ENCODE data around the gene DOCK8.
"Not testable (repeated sequence)": the region's sequence is repeated elsewhere in the genome, so short reads cannot be mapped to it uniquely, and the experiment has no call there.

The DOCK8 gene

GRCh38 chr9:214648-215493 lies at the start of gene DOCK8:
DOCK8 (plus strand) TSS chr9:214865; CDS start chr9:214977, 112 bp downstream.
- peak; percentile 53 for DNase-seq

DNA sequence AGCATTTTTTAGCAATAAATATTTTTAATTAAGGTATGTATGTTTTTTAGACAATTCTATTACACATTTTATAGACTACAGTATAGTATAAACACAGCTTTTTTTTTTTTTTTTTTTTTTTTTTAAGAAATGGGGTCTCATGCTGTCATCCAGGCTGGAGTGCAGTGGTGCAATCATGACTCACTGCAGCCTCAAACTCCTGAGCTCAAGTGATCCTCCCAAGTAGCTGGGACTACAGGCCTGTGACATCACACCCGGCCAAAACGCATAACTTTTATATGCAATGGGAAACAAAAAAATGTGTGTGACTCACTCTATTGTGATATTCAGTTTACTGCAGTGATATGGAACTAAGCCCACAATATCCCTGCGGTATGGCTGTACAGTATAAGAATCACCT lies 44.9 kb upstream of the DOCK8 start:
- not testable (repeated sequence) for DNase-seq

GRCh38 chr9:178140-178825 lies 36.4 kb upstream of the DOCK8 start:
- DNase-seq = not testable (repeated sequence)

- peak; percentile 67 for DNase-seq
Measured at GRCh38 chr9:178970-179383, 35.7 kb upstream of the DOCK8 start, which contains the start of gene ZNG1A. ZNG1A (minus strand) TSS chr9:179056; CDS start chr9:178969, 87 bp downstream.

DNA sequence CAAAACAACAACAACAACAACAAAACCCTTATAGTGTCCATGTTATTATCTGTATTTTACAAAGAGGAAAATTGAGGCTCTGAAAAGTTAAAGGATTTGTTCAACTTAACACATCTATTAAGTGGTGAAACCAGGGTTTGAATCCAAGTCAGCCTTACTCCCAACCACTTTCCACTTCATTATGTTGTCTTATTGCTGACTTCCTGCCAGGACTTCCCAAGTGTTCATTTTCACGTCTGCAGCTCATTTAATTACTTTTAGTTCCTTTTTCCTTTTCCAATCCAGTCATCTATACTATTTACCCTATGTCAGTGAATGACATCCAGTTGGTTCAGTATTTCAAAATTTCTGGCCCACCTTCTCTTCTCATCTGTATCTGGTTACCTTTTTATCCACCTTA lies 15.1 kb upstream of the DOCK8 start:
- not testable (repeated sequence) for DNase-seq

DNA sequence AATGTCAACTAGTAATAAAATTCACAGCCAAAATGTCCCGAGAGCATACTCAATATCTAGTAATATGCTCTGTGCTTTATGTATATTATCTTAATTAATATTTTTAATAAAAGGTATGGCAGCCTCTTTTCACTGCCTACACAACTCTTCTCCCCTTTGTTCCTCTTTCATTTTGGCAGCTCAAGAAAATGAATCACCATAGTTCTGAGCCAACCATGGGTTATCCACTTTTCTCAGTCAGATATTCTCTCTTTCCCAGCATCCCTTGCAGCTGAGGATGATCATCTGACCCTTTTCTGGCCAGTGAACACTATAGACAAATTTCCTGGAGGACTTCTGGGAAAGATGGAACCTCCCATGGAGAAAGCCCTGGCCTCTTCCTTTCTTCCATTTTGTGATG lies 8.2 kb upstream of the DOCK8 start:
- no peak for DNase-seq

DNA sequence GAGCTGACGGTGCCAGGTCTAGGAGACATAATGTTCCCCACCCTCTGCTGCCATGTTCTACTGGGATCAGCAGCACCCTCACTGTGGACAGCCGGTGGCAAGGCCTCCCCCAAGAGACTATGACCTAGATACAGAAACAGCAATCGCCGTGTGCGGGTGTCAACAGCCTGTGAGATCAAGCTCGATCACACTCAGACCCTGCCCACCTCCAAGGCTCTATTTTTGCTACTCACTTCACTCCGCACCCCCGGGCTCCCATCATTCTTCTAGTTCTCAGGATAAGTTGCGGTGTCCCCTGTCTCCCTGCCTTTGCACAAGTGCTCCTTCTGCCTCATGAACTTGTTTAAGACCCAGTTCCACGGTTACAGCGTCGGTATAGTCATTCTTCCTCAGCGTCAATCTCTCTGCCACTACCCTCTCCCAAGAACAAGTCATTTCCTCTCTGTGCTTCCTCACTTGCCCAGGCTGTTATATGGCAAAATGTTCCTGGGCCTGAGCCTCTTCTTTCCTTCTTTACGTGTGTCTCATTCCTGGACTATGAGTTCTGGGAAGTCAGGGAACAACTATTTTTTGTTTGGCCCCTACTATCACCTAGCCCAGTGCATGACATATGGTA lies 5.4 kb upstream of the DOCK8 start:
- DNase-seq = no peak

GRCh38 chr9:211036-211435 lies 3.6 kb upstream of the DOCK8 start:
- DNase-seq = no peak

DNA sequence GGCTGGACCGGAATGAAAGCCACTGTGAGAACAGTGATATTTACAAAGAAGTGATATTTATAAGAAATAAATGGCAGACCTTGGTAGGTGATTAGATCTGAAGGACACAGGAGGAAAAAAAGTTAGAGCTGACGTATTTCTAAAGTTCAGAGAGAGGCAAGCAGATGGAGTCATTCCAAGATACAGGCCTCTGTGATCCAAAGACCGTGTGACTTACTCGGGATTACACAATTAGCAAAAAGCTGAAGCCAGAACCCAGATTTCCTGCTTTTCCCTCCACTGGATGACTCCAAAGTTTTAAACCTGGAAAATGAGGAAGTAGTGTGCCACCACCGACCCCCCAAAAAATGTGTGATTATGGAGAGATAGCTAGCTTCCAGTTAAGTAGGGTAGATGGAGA lies 3.1 kb upstream of the DOCK8 start:
- DNase-seq = no peak

- DNase-seq = no peak
Measured at GRCh38 chr9:212297-212696, 2.4 kb upstream of the DOCK8 start.

DNA sequence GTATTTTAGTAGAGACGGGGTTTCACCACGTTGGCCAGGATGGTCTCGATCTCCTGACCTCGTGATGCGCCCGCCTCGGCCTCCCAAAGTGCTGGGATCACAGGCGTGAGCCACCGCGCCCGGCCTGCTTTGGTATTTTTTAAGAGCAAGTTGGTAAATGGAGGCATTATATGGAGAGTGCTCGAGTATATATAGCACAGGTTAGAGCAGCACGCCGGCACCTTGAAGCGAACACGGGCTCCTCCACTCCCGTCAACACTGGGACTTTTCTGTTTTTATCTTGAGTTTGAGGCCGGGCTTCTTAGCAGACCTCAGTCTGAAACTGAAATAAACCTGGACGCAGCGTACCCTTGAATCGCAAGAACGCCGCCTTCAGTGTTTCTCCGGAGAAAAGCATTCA lies 764 bp upstream of the DOCK8 start:
- not testable (repeated sequence) for DNase-seq

DNA sequence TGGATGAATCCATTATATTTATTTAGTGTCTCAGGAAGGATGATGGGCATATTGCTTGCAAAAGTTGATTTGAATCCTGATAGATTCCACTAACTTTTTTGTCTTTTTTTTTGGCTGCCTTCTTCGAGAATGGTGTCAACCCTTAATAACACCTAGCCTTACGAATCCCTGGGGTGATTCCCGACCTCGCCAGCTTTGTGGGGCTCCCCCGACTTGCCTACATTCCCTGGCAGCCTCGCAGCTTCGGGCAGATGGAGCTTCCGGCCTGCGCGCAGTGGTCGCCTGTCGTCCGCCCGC lies 366 bp upstream of the DOCK8 start:
- DNase-seq = no peak

DNA sequence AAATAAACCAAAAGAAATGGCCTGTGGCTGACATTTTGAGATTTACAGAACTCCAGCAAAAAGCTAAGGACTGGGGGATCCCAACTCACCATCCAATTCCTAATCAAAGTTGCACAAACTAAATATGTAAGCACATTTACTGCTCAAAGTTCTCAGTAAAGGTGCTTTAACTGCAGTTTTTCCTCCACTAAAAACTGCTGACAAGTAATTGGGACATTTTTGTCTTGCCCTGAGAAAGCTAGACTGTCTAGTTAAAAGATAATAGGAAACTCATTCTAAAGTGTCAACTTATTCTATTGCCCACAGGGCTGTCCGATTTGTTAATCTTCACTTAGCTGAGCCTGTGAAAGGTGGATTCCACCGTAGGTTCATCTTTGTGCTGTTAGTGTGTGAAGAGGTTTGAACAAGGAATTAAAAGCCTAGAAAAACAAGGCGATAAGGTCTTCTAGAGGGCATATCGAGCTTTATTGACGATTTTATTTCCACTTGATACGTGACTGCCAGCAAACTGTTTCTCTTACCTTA lies 1.0 kb downstream of the DOCK8 start:
- no peak for DNase-seq

GRCh38 chr9:216866-217265 lies 2.2 kb downstream of the DOCK8 start:
- no peak for DNase-seq

- no peak for DNase-seq
Measured at GRCh38 chr9:217950-218349, 3.3 kb downstream of the DOCK8 start.

- DNase-seq = not testable (repeated sequence)
Measured at GRCh38 chr9:219036-219435, 4.4 kb downstream of the DOCK8 start.

GRCh38 chr9:219670-220365 lies 5.2 kb downstream of the DOCK8 start:
- DNase-seq = no peak

- DNase-seq = no peak
Measured at GRCh38 chr9:221989-222776, 7.5 kb downstream of the DOCK8 start.

GRCh38 chr9:223152-223551 lies 8.5 kb downstream of the DOCK8 start:
- no peak for DNase-seq

GRCh38 chr9:224026-224425 lies 9.4 kb downstream of the DOCK8 start:
- no peak for DNase-seq

- no peak for DNase-seq
Measured at GRCh38 chr9:224582-225520, 10.2 kb downstream of the DOCK8 start.
